Adrenal gland (tissue), 12 donors: ENCODE data around the gene CDH18. TPM values are rescaled to one million over a fixed set of nuclear protein-coding genes. Genes with fewer than 3 reads are reported as not detected.

Experiments used
- DNase-seq, 7 donors: peaks; one replicate each; pipeline ENCODE4 v3.0.0-alpha.2; 2019 to 2020
- H3K27ac ChIP-seq, 5 donors: fragments of 200-600 bp; sonication (generic) in 4 of 5; 1 replicate in 3 of 5; 2 replicates in 2 of 5; pipeline versions ENCODE4 v1.5.1 to v1.8.0; 2016 to 2020; ENCODE audit warnings: mild to moderate bottlenecking in 1 of 5
- H3K27me3 ChIP-seq: fragments of 200-600 bp; 2 replicates; pipeline ENCODE4 v1.8.0; 2021
- H3K36me3 ChIP-seq, 2 donors: fragments of 200-600 bp; replicated peaks in 1 of 2; 1 replicate in 1 of 2; 2 replicates in 1 of 2; pipeline versions ENCODE4 v1.5.1 to v1.8.0; 2018 to 2022
- H3K4me1 ChIP-seq, 2 donors: fragments of 200-600 bp; replicated peaks in 1 of 2; 1 replicate in 1 of 2; 2 replicates in 1 of 2; pipeline versions ENCODE4 v1.5.1 to v1.8.0; 2018 to 2021
- H3K4me3 ChIP-seq, 4 donors: fragments of 200-600 bp; sonication (generic) in 3 of 4; one replicate each; pipeline ENCODE4 v1.5.1; 2016 to 2018
- H3K9me3 ChIP-seq, 3 donors: fragments of 200-600 bp; sonication (generic) in 1 of 3; replicated peaks in 1 of 3; 1 replicate in 2 of 3; 2 replicates in 1 of 3; pipeline versions ENCODE4 v1.5.1 to v1.8.0; 2016 to 2021
- POLR2A ChIP-seq, 2 donors: fragments of 450-650 bp; IDR thresholded peaks; one replicate each; pipeline ENCODE4 v1.6.1; 2017; ENCODE audit warnings: antibody characterized with exemption in 2 of 2, mild to moderate bottlenecking in 2 of 2, moderate library complexity in 1 of 2
- WGBS, 4 donors: extraction: QIAGEN DNeasy Blood & Tissue Kit in 2 of 4; methylation state at CpG; one replicate each; pipeline versions ENCODE4 v1.1.5 to v1.1.7; 2013 to 2017; 5-methylcytosine and 5-hydroxymethylcytosine counted together
- intact Hi-C, 2 donors: fragments of 100-400 bp; cut with DNase I; formaldehyde crosslinking; loops; one replicate each; pipeline versions ENCODE4 v1.14.1 to v1.15.0; 2022 to 2023
- polyA plus RNA-seq, 3 donors: library from polyadenylated mRNA; stranded (reverse); fragments of 200-250 nt in 2 of 3; fragments of 350-450 nt in 1 of 3; fragmentation: Illumina TruSeq in 1 of 3; extraction: RNeasy Lipid Tissue Mini Kit (QIAGEN cat#74804) in 1 of 3; gene quantifications; one replicate each; pipeline ENCODE4 v1.2.3, GENCODE V29; 2013 to 2014
- total RNA-seq, 9 donors: library from RNA; depleted of rRNA in 4 of 9; stranded (reverse); fragments of >200 nt in 4 of 9; fragments of 120-200 nt in 1 of 9; fragmentation: NEBNext Ultra II Directional in 1 of 9; extraction: Animal tissue kit (Norgen Biotek cat#: 25700) in 1 of 9; gene quantifications; one replicate each; pipeline versions ENCODE4 v1.1.0 to v1.2.4, GENCODE V29; 2013 to 2023
- TF ChIP-seq, protein P1 (sequence below), 6 experiments: fragments of 450-650 bp in 4 of 6; fragments of 200-600 bp in 2 of 6; sonication (generic) in 1 of 6; IDR thresholded peaks; 1 replicate in 5 of 6; 2 replicates in 1 of 6; pipeline versions ENCODE4 v1.5.1 to v1.8.0; 2016 to 2021; ENCODE audit warnings: antibody characterized with exemption in 6 of 6, mild to moderate bottlenecking in 2 of 6, moderate library complexity in 1 of 6
- donor health status: healthy with polysubstance abuse.
- donor health status: Bipolar disorder and iron deficiency.
- donor health status: DM: yes; HTN: yes; CAD: no.
- donor health status: DM: no; HTN: no; CAD: no.
- donor health status: DM: no; HTN: no; CAD: no.
- donor health status: DM: yes; HTN: yes; CAD: no.

Gene CDH18
- total and polyA plus RNA-seq, 12 donors = 0.23 to 9.0 (median 3.9) TPM; not detected in 4

DNA sequence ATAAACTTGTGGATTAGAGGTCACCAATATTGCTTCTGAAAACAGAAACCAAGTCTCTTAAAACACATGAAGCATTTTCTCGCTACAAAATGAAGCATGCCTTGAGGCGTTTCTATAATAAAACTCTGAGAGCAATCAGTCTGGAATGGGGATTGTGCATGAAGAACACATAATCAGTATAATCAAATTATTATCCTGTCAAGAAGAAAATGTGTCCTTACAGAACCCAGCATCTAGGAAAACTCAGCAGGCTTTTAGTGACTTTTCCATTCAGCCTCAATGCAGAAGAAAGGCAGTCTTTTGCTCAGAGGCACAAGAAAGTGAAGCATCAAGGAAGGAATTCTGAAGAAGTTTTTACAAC lies 121.9 kb downstream of the CDH18 start:
- H3K36me3 ChIP-seq = no peaks in the 10 kb centered on the region
- H3K4me1 ChIP-seq = no peaks in the 10 kb centered on the region
- DNase-seq = no peak
- peak overlapping the region in 1 of 5 donors; percentile 8 for H3K27ac ChIP-seq
- no peak overlapping the region for H3K4me3 ChIP-seq
- no peaks in the 10 kb centered on the region for H3K27me3 ChIP-seq
- intact Hi-C loops = no loop called here
- 59 to 84% (median 71%) methylated on average over 2 of the region's 2 CpGs for WGBS, 4 donors
- no peak for TF ChIP-seq POLR2A (IDR thresholded peaks at IDR 0.05)
- TF ChIP-seq, protein P1, sequence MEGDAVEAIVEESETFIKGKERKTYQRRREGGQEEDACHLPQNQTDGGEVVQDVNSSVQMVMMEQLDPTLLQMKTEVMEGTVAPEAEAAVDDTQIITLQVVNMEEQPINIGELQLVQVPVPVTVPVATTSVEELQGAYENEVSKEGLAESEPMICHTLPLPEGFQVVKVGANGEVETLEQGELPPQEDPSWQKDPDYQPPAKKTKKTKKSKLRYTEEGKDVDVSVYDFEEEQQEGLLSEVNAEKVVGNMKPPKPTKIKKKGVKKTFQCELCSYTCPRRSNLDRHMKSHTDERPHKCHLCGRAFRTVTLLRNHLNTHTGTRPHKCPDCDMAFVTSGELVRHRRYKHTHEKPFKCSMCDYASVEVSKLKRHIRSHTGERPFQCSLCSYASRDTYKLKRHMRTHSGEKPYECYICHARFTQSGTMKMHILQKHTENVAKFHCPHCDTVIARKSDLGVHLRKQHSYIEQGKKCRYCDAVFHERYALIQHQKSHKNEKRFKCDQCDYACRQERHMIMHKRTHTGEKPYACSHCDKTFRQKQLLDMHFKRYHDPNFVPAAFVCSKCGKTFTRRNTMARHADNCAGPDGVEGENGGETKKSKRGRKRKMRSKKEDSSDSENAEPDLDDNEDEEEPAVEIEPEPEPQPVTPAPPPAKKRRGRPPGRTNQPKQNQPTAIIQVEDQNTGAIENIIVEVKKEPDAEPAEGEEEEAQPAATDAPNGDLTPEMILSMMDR (IDR thresholded peaks at IDR 0.05) = no peak
- no peaks in the 10 kb centered on the region for H3K9me3 ChIP-seq

DNA sequence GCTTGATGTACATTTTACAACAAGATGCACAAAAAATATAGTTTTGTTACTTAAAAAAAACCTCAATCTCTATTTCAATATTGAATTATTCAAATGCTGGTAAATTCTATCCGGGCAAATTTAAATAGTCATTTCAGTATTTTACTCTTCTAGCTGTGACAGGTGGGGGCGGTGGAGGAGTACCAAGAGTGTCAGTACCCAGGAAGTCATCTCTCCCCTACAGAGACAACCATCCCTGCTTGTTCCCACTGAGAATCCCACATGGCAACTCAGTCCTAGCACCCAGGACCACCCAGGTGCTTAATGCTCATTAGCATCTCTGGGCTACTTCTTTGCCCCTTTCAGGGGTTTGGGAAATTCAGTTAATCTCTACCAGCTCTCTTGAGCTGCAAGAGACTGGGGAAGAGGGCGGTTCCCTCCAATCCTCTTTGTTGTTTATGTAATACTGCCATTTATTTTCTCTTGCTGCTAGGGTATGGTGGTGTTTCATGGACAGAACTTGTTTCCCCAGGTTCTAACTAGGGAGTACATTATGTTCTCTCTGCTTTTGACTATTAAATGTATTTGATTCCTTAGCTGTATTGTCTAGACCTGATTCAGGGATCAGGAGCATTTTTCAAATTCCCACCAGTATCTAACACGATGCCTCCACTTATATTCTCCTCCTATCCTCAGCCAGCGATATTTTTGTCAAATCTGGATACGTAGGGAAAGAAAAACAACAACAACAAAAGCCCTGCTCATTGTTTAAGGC lies 122.5 kb downstream of the CDH18 start:
- intact Hi-C loops = no loop called here
- Histone ChIP-seq H3K9me3 (no peaks in the 10 kb centered on the region), H3K27ac (peak overlapping the region in 1 of 5 donors; percentile 8), H3K36me3 (no peaks in the 10 kb centered on the region), H3K4me1 (no peaks in the 10 kb centered on the region), H3K27me3 (no peaks in the 10 kb centered on the region), H3K4me3 (no peak overlapping the region)
- TF ChIP-seq POLR2A (IDR thresholded peaks at IDR 0.05) = no peak
- TF ChIP-seq, protein P1 (IDR thresholded peaks at IDR 0.05) = no peak
- 69 to 82% (median 74%) methylated on average over 6 of the region's 6 CpGs for WGBS, 4 donors
- DNase-seq = no peak

DNA sequence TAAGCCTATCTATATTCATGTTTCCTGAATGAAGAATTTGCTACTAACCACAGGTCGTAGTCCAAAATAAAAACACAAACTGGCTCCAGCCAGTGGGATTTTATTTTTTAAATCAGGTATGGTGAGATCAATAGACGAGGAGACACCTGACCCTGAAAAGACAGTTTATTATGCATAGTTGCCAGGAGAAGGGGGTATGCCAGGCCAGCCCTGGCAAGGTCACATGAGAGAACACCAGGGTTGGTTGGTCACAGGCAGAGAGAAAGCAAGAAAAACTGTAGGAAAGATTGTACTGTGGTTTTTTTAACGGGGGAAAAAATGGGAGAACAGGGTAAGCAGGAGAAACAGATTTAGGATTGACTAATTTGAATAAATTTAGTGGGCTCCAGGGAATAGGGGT lies 125.3 kb downstream of the CDH18 start:
- no peaks in the 10 kb centered on the region for H3K9me3 ChIP-seq
- H3K27ac ChIP-seq = no peak overlapping the region
- no peak overlapping the region for H3K4me3 ChIP-seq
- intact Hi-C loops = no loop called here
- no peaks in the 10 kb centered on the region for H3K36me3 ChIP-seq
- whole genome bisulfite sequencing, 4 donors = 56 to 63% (median 59%) methylated on average over 3 of the region's 3 CpGs
- no peaks in the 10 kb centered on the region for H3K27me3 ChIP-seq
- no peak for TF ChIP-seq POLR2A (IDR thresholded peaks at IDR 0.05)
- TF ChIP-seq, protein P1 (IDR thresholded peaks at IDR 0.05) = no peak
- DNase-seq = no peak
- no peaks in the 10 kb centered on the region for H3K4me1 ChIP-seq

DNA sequence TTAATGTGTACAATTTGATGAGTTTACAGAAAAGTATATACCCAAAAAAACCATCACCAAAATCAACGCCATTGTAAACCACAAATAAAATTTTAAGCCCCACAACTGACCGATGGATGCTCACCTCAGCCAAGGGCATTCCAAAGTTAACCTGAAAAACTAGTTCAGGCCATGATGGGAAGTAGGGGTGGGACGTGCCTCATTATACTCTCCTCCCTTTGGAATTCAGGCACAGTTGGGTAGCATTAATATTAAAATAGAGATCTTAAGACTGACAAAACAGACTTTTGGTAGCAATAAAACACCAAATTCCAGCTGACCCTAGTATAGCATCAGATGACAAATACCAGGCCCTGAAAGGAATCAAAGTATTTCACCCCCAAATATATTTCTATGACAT lies 129.0 kb downstream of the CDH18 start:
- H3K36me3 ChIP-seq = no peaks in the 10 kb centered on the region
- TF ChIP-seq, protein P1 (IDR thresholded peaks at IDR 0.05) = no peak
- no peak for TF ChIP-seq POLR2A (IDR thresholded peaks at IDR 0.05)
- WGBS, 4 donors = 74 to 86% (median 80%) methylated on average over 3 of the region's 3 CpGs
- H3K4me1 ChIP-seq = no peaks in the 10 kb centered on the region
- H3K27me3 ChIP-seq = no peaks in the 10 kb centered on the region
- no peak overlapping the region for H3K27ac ChIP-seq
- intact Hi-C loops = no loop called here
- DNase-seq = no peak
- no peak overlapping the region for H3K4me3 ChIP-seq
- no peaks in the 10 kb centered on the region for H3K9me3 ChIP-seq
